A549 (cell line): ENCODE data around the gene SLFN12L.

Experiments
- CTCF ChIP-seq: fragments of >200 bp; sonication (Bioruptor Twin); formaldehyde crosslinking; IDR thresholded peaks from 3 replicates; pipeline ENCODE4 v1.5.1; 2016
- EHF ChIP-seq: fragments of 250-450 bp; sonication (Bioruptor Pico); IDR thresholded peaks from 2 replicates; pipeline ENCODE4 v1.5.0; 2020; ENCODE audit warnings: mild to moderate bottlenecking
- POLR2A ChIP-seq: IDR thresholded peaks from 2 replicates; pipeline ENCODE4 v1.6.1; 2012; ENCODE audit warnings: mild to moderate bottlenecking, low read length
- REST ChIP-seq: fragments of 200-600 bp; sonication (generic); IDR thresholded peaks from 2 replicates; pipeline ENCODE4 v1.6.1; 2016; ENCODE audit warnings: antibody characterized with exemption, mild to moderate bottlenecking, moderate library complexity

- TF ChIP-seq CTCF, result no peak
- TF ChIP-seq REST, result no peak
- TF ChIP-seq EHF, result no peak
- TF ChIP-seq POLR2A, result no peak
These were observed 6.4 kb upstream of the SLFN12L start for GRCh38 chr17:35543856-35544255.
